SU-DHL-6 (cell line): ENCODE results near the gene NRG3.

Source experiments
- H2AFZ ChIP-seq: fragments of 200-600 bp; sonication (generic); 2 replicates; pipeline ENCODE4 v1.6.1; 2014; ENCODE audit warnings: low read depth, mild to moderate bottlenecking, moderate library complexity, mixed read lengths, antibody characterized with exemption, low read length; ENCODE audit not compliant: severe bottlenecking
- H3F3A ChIP-seq: fragments of 200-600 bp; shearing (Covaris generic); 2 replicates; pipeline ENCODE4 v1.6.0; 2016; ENCODE audit warnings: antibody characterized with exemption, mild to moderate bottlenecking; ENCODE audit not compliant: insufficient read depth
- H3K27ac ChIP-seq: fragments of 200-600 bp; sonication (generic); 2 replicates; pipeline ENCODE4 v1.5.1; 2016; ENCODE audit warnings: low read depth, mild to moderate bottlenecking, low read length, moderate library complexity, mixed read lengths
- H3K27me3 ChIP-seq: fragments of 200-600 bp; sonication (generic), shearing (Covaris generic); 2 replicates; pipeline ENCODE4 v1.6.0; 2014; ENCODE audit warnings: mild to moderate bottlenecking, low read length
- H3K36me3 ChIP-seq: fragments of 200-600 bp; sonication (generic); 2 replicates; pipeline ENCODE4 v1.6.1; 2014; ENCODE audit warnings: mild to moderate bottlenecking, low read length, mixed read lengths
- H3K4me2 ChIP-seq: fragments of 300-600, 200-600 bp; shearing (Covaris generic), sonication (generic); 2 replicates; pipeline ENCODE4 v1.6.0; 2014; ENCODE audit warnings: low read length, low read depth, mild to moderate bottlenecking; ENCODE audit not compliant: poor library complexity, severe bottlenecking
- H3K4me3 ChIP-seq: fragments of 200-600 bp; sonication (generic); 2 replicates; pipeline ENCODE4 v1.5.1; 2014; ENCODE audit warnings: antibody characterized with exemption, low read length, mild to moderate bottlenecking, mixed read lengths; ENCODE audit not compliant: insufficient read depth, poor library complexity, severe bottlenecking
- H3K79me2 ChIP-seq: fragments of 200-600 bp; sonication (generic); 2 replicates; pipeline ENCODE4 v1.6.1; 2014; ENCODE audit warnings: mild to moderate bottlenecking, low read length, moderate library complexity; ENCODE audit not compliant: insufficient read depth
- H3K9ac ChIP-seq: fragments of 200-600 bp; sonication (generic); 2 replicates; pipeline ENCODE4 v1.7.0; 2014; ENCODE audit warnings: mild to moderate bottlenecking, low read length
- H3K9me2 ChIP-seq: fragments of 200-600 bp; sonication (generic); replicated peaks from 2 replicates; pipeline ENCODE4 v1.6.1; 2014; ENCODE audit warnings: low read length; ENCODE audit not compliant: insufficient read depth
- H3K9me3 ChIP-seq: fragments of 200-600 bp; sonication (generic); 2 replicates; pipeline ENCODE4 v1.6.1; 2014; ENCODE audit warnings: low read length, mixed read lengths; ENCODE audit not compliant: insufficient read depth
- H4K20me1 ChIP-seq: fragments of 200-600 bp; sonication (generic); 2 replicates; pipeline ENCODE4 v1.6.1; 2014; ENCODE audit warnings: low read depth, mild to moderate bottlenecking, antibody characterized with exemption, low read length, moderate library complexity, mixed read lengths
- CTCF ChIP-seq: fragments of 200-600 bp; sonication (generic); IDR thresholded peaks from one replicate; pipeline ENCODE4 v1.5.1; 2017; ENCODE audit warnings: antibody characterized with exemption, mild to moderate bottlenecking, low read length, moderate library complexity; ENCODE audit not compliant: insufficient read depth, poor library complexity, severe bottlenecking
- EZH2phosphoT487 ChIP-seq: fragments of 200-600 bp; sonication (generic), shearing (Covaris generic); conservative IDR thresholded peaks from 2 replicates; pipeline ENCODE4 v1.6.1; 2018; ENCODE audit warnings: mild to moderate bottlenecking, antibody characterized with exemption, low read length, moderate library complexity, mixed read lengths

NRG3 gene

DNA sequence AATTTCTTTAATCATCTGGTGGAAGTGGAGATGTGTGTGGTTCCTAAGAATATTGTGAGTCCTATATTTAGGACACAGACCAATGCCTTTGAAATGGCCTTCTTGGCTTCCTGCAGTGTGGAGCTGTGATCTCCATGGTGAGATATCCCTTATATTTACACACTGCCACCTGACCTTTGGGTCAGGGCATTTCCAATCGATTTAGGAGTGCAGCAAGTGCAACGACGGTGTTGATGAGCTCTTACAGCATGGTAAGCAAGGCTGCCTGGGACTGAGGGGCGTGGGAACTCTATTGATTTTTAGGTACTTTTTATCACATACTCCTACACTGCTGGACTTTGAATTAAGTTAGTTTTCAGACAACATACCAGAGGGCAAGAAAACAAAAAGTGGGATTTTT, 146.0 kb downstream of the NRG3 start:
- Histone ChIP-seq H2AFZ (no peak overlapping the region), H3K36me3 (no peaks in the 10 kb centered on the region), H3K9me2 (no peaks in the 10 kb centered on the region), H3F3A (no peaks in the 10 kb centered on the region), H3K27me3 (no peaks in the 10 kb centered on the region), H3K27ac (no peak overlapping the region), H3K4me2 (no peak overlapping the region), H3K79me2 (no peaks in the 10 kb centered on the region), H4K20me1 (no peaks in the 10 kb centered on the region), H3K9me3 (no peaks in the 10 kb centered on the region), H3K9ac (no peak overlapping the region), H3K4me3 (no peak overlapping the region)
- TF ChIP-seq EZH2phosphoT487 (no peak), CTCF (no peak)

GRCh38 chr10:82027711-82028110, 152.7 kb downstream of the NRG3 start:
- no peak overlapping the region for H2AFZ ChIP-seq
- H3K9me2 ChIP-seq: no peaks in the 10 kb centered on the region
- H3K9ac ChIP-seq: no peak overlapping the region
- no peaks in the 10 kb centered on the region for H4K20me1 ChIP-seq
- H3K4me3 ChIP-seq: no peak overlapping the region
- no peaks in the 10 kb centered on the region for H3K36me3 ChIP-seq
- no peaks in the 10 kb centered on the region for H3K27me3 ChIP-seq
- no peaks in the 10 kb centered on the region for H3K79me2 ChIP-seq
- no peak overlapping the region for H3K27ac ChIP-seq
- H3F3A ChIP-seq: no peaks in the 10 kb centered on the region
- H3K4me2 ChIP-seq: no peak overlapping the region
- no peaks in the 10 kb centered on the region for H3K9me3 ChIP-seq
- TF ChIP-seq EZH2phosphoT487 (no peak), CTCF (no peak)

DNA sequence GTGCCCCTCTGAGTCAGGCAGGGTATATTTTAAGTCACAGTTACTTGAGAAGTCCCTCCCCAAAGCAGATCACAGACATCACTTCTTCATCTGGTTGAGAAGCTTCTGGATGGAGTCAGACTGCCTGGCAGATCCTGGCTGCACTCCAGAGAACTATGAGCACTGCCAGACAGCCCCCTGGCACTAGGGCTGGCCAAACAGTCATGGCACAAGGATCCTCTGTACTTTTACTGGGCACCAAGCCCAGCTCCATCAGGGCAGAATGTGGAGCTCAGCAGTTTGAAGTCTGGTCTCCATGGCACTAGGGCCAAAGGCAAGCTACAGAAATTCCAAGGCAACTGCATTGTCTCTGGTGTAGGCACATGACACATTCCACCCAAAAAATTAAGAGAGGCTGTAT, 162.1 kb downstream of the NRG3 start:
- Histone ChIP-seq H3K27ac (no peak overlapping the region), H3F3A (no peaks in the 10 kb centered on the region), H4K20me1 (no peaks in the 10 kb centered on the region), H3K9ac (no peak overlapping the region), H3K9me2 (no peaks in the 10 kb centered on the region), H2AFZ (no peak overlapping the region), H3K9me3 (no peaks in the 10 kb centered on the region), H3K4me2 (no peak overlapping the region), H3K36me3 (no peaks in the 10 kb centered on the region), H3K4me3 (no peak overlapping the region), H3K79me2 (no peaks in the 10 kb centered on the region), H3K27me3 (no peaks in the 10 kb centered on the region)
- TF ChIP-seq EZH2phosphoT487 (no peak), CTCF (no peak)

GRCh38 chr10:82038587-82038986, 163.6 kb downstream of the NRG3 start:
- Histone ChIP-seq H3K9me2 (no peaks in the 10 kb centered on the region), H3K36me3 (no peaks in the 10 kb centered on the region), H3F3A (no peaks in the 10 kb centered on the region), H4K20me1 (no peaks in the 10 kb centered on the region), H3K27me3 (no peaks in the 10 kb centered on the region), H3K79me2 (no peaks in the 10 kb centered on the region), H3K27ac (no peak overlapping the region), H3K9ac (no peak overlapping the region), H3K4me3 (no peak overlapping the region), H2AFZ (no peak overlapping the region), H3K4me2 (no peak overlapping the region), H3K9me3 (no peaks in the 10 kb centered on the region)
- no peak for TF ChIP-seq EZH2phosphoT487
- no peak for TF ChIP-seq CTCF
